Measurements from ENCODE around the gene PPY. TPM values are rescaled to one million over a fixed set of nuclear protein-coding genes. Genes with fewer than 3 reads are reported as not detected.

The PPY gene
- polyA plus RNA-seq, 3 donors, result not detected

- Mint-ChIP-seq H3K4me1 (peaks cover 19% of the 10 kb centered on the region), H3K36me3 (no peaks in the 10 kb centered on the region), H3K9me3 (peaks cover 0 to 14% (median 0%) of the 10 kb centered on the region in 7 donors), H3K27ac (no peak overlapping the region), H3K27me3 (ENCODE audit: low read depth in 3 of 3) (peaks cover 45 to 55% (median 51%) of the 10 kb centered on the region in 3 donors), H3K4me3 (no peak overlapping the region)
- H3K4me2 ChIP-seq (replicated peaks; ENCODE audit: extremely low read depth, low read length, poor library complexity, severe bottlenecking), result no peak overlapping the region
- H3K9ac ChIP-seq (ENCODE audit: insufficient read depth, low read length, poor library complexity, severe bottlenecking), result no peak overlapping the region
- peaks cover 0 to 12% of the 10 kb centered on the region in 2 donors for H3K9me3 ChIP-seq (replicated peaks in 1 of 2; ENCODE audit: control insufficient read depth in 1 of 2, insufficient read depth in 1 of 2, low read length in 2 of 2)
- WGBS (ENCODE audit: insufficient coverage), result no CpG with 5 or more reads among the region's 2 CpGs
- TF ChIP-seq CTCF (IDR thresholded peaks at IDR 0.05), result no peak
- no peak overlapping the region for H3K27ac ChIP-seq (ENCODE audit: low read depth in 1 of 2, low read length in 2 of 2)
- DNase-seq, result no peak
- H3K4me1 ChIP-seq (ENCODE audit: control insufficient read depth in 1 of 2, insufficient read depth in 2 of 2, low read length in 2 of 2), result peaks cover 13 to 15% of the 10 kb centered on the region in 2 donors
- no peak overlapping the region for H2AFZ ChIP-seq (ENCODE audit: insufficient read depth, low read depth, low read length, poor library complexity, severe bottlenecking)
- peaks cover 17 to 50% of the 10 kb centered on the region in 2 donors for H3K27me3 ChIP-seq (ENCODE audit: control insufficient read depth in 2 of 2, insufficient read depth in 2 of 2, low read length in 2 of 2)
- no peak overlapping the region for H3K4me3 ChIP-seq (replicated peaks in 1 of 3; ENCODE audit: low read depth in 2 of 3, low read length in 3 of 3)
- no peaks in the 10 kb centered on the region for H3K79me2 ChIP-seq (ENCODE audit: insufficient read depth, low read length)
- H3K36me3 ChIP-seq (replicated peaks in 1 of 2; ENCODE audit: control insufficient read depth in 1 of 2, insufficient read depth in 2 of 2, low read length in 2 of 2), result no peaks in the 10 kb centered on the region
- H4K20me1 ChIP-seq (ENCODE audit: insufficient read depth, low read length), result no peaks in the 10 kb centered on the region
- intact Hi-C loops (cut with micrococcal nuclease), result no loop called here
These were observed 8.3 kb upstream of the PPY start for GRCh38 chr17:43950554-43950953.

- 0% methylated on average over 1 of the region's 4 CpGs for WGBS (ENCODE audit: insufficient coverage)
- Histone ChIP-seq H2AFZ (ENCODE audit: insufficient read depth, low read depth, low read length, poor library complexity, severe bottlenecking) (no peak overlapping the region), H3K36me3 (replicated peaks in 1 of 2; ENCODE audit: control insufficient read depth in 1 of 2, insufficient read depth in 2 of 2, low read length in 2 of 2) (no peaks in the 10 kb centered on the region), H3K4me1 (ENCODE audit: control insufficient read depth in 1 of 2, insufficient read depth in 2 of 2, low read length in 2 of 2) (peaks cover 13 to 15% of the 10 kb centered on the region in 2 donors), H4K20me1 (ENCODE audit: insufficient read depth, low read length) (no peaks in the 10 kb centered on the region), H3K79me2 (ENCODE audit: insufficient read depth, low read length) (no peaks in the 10 kb centered on the region), H3K27me3 (ENCODE audit: control insufficient read depth in 2 of 2, insufficient read depth in 2 of 2, low read length in 2 of 2) (peaks cover 17 to 49% of the 10 kb centered on the region in 2 donors), H3K4me2 (replicated peaks; ENCODE audit: extremely low read depth, low read length, poor library complexity, severe bottlenecking) (no peak overlapping the region), H3K9me3 (replicated peaks in 1 of 2; ENCODE audit: control insufficient read depth in 1 of 2, insufficient read depth in 1 of 2, low read length in 2 of 2) (peaks cover 0 to 12% of the 10 kb centered on the region in 2 donors), H3K4me3 (replicated peaks in 1 of 3; ENCODE audit: low read depth in 2 of 3, low read length in 3 of 3) (no peak overlapping the region), H3K9ac (ENCODE audit: insufficient read depth, low read length, poor library complexity, severe bottlenecking) (no peak overlapping the region), H3K27ac (ENCODE audit: low read depth in 1 of 2, low read length in 2 of 2) (no peak overlapping the region)
- intact Hi-C loops (cut with micrococcal nuclease), result no loop called here
- Mint-ChIP-seq H3K27ac (no peak overlapping the region), H3K4me3 (no peak overlapping the region), H3K36me3 (no peaks in the 10 kb centered on the region), H3K4me1 (peaks cover 21% of the 10 kb centered on the region), H3K27me3 (ENCODE audit: low read depth in 3 of 3) (peaks cover 48 to 51% (median 50%) of the 10 kb centered on the region in 3 donors), H3K9me3 (peaks cover 0 to 14% (median 0%) of the 10 kb centered on the region in 7 donors)
- TF ChIP-seq CTCF (IDR thresholded peaks at IDR 0.05), result no peak
- DNase-seq, result no peak
These were observed 7.5 kb upstream of the PPY start for GRCh38 chr17:43949781-43950180.
